ENCODE data around the gene MYOZ1.

MYOZ1 gene

GRCh38 chr10:73584737-73585136, 56.5 kb downstream of the MYOZ1 start:
- TF ChIP-seq ESRRG (CRISPR knock-in tag; IDR thresholded peaks at IDR 0.05) (no peak), ZFP3 (CRISPR knock-in tag; IDR thresholded peaks at IDR 0.05) (no peak), ZNF565 (CRISPR knock-in tag; conservative IDR thresholded peaks at IDR 0.05; ENCODE audit: low read depth) (no peak), OSR1 (CRISPR knock-in tag; IDR thresholded peaks at IDR 0.05) (no peak), RARB (CRISPR knock-in tag; IDR thresholded peaks at IDR 0.05) (no peak), PATZ1 (CRISPR knock-in tag; IDR thresholded peaks at IDR 0.05; ENCODE audit: borderline replicate concordance) (no peak), SNAI2 (CRISPR knock-in tag; IDR thresholded peaks at IDR 0.05) (no peak)
- TF ChIP-seq, protein P1, sequence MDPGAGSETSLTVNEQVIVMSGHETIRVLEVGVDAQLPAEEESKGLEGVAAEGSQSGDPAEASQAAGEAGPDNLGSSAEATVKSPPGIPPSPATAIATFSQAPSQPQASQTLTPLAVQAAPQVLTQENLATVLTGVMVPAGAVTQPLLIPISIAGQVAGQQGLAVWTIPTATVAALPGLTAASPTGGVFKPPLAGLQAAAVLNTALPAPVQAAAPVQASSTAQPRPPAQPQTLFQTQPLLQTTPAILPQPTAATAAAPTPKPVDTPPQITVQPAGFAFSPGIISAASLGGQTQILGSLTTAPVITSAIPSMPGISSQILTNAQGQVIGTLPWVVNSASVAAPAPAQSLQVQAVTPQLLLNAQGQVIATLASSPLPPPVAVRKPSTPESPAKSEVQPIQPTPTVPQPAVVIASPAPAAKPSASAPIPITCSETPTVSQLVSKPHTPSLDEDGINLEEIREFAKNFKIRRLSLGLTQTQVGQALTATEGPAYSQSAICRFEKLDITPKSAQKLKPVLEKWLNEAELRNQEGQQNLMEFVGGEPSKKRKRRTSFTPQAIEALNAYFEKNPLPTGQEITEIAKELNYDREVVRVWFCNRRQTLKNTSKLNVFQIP (CRISPR knock-in tag; IDR thresholded peaks at IDR 0.05; ENCODE audit: borderline replicate concordance, low read depth): no peak
- no peak for ATAC-seq

DNA sequence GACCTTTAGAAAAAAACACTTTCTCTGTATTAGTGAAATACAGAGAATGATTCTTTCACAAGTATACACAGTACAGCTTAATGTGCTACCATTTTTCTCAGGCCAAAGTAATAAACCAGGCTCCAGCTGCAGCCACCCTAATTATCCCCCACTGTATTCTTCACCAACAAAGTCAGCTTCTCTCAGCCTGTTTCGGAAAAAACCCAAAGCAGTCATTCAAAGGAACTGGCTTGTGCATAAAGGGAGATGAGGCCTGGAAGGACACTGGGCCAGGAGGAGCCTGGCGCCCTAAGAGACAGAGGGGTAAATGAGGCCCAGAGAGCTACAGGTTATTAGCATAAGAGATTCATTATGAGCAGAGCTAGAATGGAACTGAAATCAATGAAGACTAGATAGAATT, 59.4 kb downstream of the MYOZ1 start:
- ATAC-seq: no peak
- TF ChIP-seq TCF4 (CRISPR knock-in tag; IDR thresholded peaks at IDR 0.05; ENCODE audit: borderline replicate concordance): no peak
- no peak for TF ChIP-seq ZC3H10 (CRISPR knock-in tag; IDR thresholded peaks at IDR 0.05)
- TF ChIP-seq, protein P1 (CRISPR knock-in tag; IDR thresholded peaks at IDR 0.05; ENCODE audit: borderline replicate concordance, low read depth): no peak
- TF ChIP-seq, protein P2, sequence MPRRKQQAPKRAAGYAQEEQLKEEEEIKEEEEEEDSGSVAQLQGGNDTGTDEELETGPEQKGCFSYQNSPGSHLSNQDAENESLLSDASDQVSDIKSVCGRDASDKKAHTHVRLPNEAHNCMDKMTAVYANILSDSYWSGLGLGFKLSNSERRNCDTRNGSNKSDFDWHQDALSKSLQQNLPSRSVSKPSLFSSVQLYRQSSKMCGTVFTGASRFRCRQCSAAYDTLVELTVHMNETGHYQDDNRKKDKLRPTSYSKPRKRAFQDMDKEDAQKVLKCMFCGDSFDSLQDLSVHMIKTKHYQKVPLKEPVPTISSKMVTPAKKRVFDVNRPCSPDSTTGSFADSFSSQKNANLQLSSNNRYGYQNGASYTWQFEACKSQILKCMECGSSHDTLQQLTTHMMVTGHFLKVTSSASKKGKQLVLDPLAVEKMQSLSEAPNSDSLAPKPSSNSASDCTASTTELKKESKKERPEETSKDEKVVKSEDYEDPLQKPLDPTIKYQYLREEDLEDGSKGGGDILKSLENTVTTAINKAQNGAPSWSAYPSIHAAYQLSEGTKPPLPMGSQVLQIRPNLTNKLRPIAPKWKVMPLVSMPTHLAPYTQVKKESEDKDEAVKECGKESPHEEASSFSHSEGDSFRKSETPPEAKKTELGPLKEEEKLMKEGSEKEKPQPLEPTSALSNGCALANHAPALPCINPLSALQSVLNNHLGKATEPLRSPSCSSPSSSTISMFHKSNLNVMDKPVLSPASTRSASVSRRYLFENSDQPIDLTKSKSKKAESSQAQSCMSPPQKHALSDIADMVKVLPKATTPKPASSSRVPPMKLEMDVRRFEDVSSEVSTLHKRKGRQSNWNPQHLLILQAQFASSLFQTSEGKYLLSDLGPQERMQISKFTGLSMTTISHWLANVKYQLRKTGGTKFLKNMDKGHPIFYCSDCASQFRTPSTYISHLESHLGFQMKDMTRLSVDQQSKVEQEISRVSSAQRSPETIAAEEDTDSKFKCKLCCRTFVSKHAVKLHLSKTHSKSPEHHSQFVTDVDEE (CRISPR knock-in tag; IDR thresholded peaks at IDR 0.05): no peak
- no peak for TF ChIP-seq ZNF8 (CRISPR knock-in tag; IDR thresholded peaks at IDR 0.05)
- no peak for TF ChIP-seq PATZ1 (CRISPR knock-in tag; IDR thresholded peaks at IDR 0.05; ENCODE audit: borderline replicate concordance)
- no peak for TF ChIP-seq ISL1 (CRISPR knock-in tag; IDR thresholded peaks at IDR 0.05)
- TF ChIP-seq GLIS3 (CRISPR knock-in tag; IDR thresholded peaks at IDR 0.05): no peak
- TF ChIP-seq ESRRG (CRISPR knock-in tag; IDR thresholded peaks at IDR 0.05): no peak
- no peak for TF ChIP-seq CREB5 (CRISPR knock-in tag; IDR thresholded peaks at IDR 0.05; ENCODE audit: low read depth)
- TF ChIP-seq CSDC2 (CRISPR knock-in tag; IDR thresholded peaks at IDR 0.05): no peak
- no peak for TF ChIP-seq ARNTL (CRISPR knock-in tag; IDR thresholded peaks at IDR 0.05; ENCODE audit: borderline replicate concordance, low read depth)
- no peak for TF ChIP-seq SNAI2 (CRISPR knock-in tag; IDR thresholded peaks at IDR 0.05)
- no peak for TF ChIP-seq ZNF70 (CRISPR knock-in tag; IDR thresholded peaks at IDR 0.05)
